ENCODE measurements around the gene MSLN.

Gene MSLN

GRCh38 chr16:722835-723633, 37.5 kb upstream of the MSLN start:
- DNase-seq (ENCODE audit: low spot score) (no peak), FAIRE-seq (no peak)

DNA sequence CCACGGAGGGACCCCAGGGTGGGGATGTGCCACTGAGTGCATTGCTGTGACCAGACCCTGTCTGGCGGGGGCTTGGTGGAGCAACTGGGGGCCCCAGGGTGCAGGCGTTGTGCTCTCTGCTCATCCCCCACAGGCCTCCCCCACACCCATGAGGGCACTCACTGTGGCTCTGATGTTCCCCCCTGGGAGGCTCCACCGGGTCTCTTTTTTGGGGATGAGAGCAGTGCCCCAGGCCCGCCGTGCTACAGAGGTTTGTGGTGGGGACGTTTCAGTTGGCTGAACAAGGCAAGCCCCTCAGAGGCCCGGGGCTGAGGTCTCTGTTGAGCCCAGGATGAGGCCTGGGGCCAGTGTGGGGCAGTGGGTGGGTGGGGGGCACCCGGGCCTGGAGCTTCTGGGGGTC, 36.8 kb upstream of the MSLN start:
- FAIRE-seq, result no peak

DNA sequence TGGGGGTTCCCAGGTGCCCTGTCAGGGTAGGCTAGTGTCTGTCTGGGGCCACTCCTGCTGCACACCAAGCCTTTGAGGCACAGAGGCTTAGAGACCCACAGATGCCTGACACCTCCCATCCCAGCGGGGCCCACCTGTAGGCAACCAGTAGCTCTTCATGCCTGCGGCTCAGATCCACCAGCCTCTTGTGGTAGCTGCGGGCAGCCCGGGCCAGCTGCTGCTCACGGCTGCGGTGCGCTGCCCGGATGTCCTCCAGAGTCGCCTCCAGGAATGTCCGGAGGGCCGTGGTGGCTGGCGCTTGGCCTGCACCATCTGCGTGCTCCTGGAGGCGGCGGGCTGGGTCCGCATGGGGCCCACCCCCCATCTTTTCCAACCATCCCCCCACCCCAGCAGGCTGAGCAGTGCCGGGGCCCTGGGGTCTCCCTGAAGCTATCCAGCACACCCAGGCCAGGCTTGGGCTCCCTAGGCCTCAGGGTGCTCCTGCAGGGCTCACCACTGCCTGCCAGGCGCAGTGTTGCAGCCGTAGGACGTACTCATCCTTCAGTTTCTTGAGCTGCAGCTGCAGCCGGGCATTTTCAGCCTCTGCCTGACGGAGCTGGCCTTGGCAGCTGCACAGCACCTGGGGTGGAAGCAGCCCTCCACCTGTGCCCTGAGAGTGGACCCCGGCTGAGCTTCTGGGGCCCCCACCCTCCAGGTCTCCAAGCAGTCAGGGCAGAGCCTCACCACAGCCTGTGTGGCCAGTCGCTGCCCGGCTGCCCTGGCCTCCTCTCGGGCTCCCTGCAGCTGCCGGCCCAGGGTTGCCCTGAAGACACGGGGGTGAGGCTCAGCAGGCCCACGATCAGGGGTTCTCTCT, 36.1 kb upstream of the MSLN start:
- DNase-seq (ENCODE audit: low spot score) (no peak), FAIRE-seq (no peak)

More for the DNA sequence above, 36.8 kb upstream of the MSLN start:
- no peak for DNase-seq (ENCODE audit: low spot score)

DNA sequence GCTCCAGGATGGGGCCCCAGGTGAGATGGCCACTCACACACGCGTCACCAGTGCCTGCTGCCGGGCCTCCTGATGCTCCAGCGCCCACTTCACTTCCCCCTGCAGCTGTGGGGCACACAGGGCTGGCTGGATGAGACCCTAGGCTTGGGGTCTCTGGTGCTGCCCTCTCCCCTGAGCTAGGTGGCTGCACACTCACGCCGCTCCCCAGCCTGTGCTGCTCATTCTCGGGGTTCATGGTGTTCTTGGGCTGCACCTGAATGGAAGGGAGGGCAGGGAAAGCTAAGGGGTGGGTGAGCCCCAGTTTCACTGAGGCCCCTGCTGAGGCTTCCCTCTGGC, 35.5 kb upstream of the MSLN start:
- no peak for FAIRE-seq
- DNase-seq (ENCODE audit: low spot score), result no peak

GRCh38 chr16:725463-726187, 34.9 kb upstream of the MSLN start:
- no peak for DNase-seq (ENCODE audit: low spot score)
- no peak for FAIRE-seq

DNA sequence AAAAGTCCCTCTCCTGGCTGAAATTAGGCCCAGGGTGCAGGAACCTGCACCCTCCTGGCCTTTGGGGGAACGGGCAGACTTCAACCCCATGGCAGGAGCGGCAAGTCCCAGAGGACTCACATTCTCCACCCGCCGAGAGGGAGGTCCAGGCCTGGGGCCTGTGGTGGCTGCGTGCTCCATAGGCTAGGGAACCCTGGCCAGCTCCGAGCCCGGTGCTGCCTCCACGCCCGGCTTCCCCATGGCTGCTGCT, 34.4 kb upstream of the MSLN start:
- FAIRE-seq, result no peak
- DNase-seq (ENCODE audit: low spot score), result no peak

DNA sequence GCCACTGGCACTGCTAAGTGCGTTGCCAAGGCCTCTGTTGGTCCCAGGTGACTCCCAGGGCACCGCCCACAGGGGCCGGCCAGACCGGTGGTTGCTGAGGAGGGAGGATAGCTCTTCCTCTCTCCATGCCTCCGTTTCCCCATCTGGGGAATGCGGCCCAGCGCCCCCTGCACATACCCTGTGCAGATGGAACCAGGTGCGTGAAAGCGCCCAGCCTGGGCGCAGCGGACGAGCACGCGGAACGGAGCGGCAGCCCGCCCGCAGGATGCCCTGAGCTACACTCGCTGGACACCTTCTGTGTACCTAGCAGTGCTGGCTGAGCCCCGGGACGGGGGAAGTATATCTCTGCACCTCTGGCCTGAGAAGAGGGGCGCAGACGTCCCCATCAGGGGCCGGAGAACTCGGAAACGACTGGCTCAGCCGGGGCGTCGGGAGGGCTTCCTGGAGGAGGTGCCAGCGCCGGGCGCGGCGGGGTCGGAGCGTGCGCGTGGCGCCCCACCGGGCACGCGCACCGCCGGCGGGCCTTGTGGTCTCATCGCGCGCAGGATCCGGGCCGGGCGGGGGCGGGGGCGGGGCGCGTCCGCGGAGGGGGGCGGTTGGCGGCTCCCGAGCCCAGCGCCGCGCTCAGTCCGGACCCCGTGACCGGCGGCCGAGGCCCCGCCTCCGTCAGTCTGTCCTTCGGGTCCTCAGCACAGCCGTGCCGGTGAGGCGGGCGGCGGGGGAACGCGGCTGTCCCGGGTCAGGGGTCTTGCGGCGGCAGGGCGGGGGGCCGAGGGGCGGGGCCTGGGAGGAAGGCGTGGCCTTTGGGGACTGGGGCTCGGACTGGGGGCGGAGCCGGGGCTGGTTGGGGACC, 33.9 kb upstream of the MSLN start, which contains the start of the genes CCDC78 and HAGHL:
Gene CCDC78 (minus strand): TSS at position 6 of the 853 bp plus-strand sequence. CDS start 76 bp downstream, outside the sequence.
Gene HAGHL (plus strand): TSS at position 669 of the 853 bp plus-strand sequence. CDS start 404 bp downstream, outside the sequence.
- peak; percentile 17 for FAIRE-seq
- DNase-seq (ENCODE audit: low spot score), result peak; percentile 78

DNA sequence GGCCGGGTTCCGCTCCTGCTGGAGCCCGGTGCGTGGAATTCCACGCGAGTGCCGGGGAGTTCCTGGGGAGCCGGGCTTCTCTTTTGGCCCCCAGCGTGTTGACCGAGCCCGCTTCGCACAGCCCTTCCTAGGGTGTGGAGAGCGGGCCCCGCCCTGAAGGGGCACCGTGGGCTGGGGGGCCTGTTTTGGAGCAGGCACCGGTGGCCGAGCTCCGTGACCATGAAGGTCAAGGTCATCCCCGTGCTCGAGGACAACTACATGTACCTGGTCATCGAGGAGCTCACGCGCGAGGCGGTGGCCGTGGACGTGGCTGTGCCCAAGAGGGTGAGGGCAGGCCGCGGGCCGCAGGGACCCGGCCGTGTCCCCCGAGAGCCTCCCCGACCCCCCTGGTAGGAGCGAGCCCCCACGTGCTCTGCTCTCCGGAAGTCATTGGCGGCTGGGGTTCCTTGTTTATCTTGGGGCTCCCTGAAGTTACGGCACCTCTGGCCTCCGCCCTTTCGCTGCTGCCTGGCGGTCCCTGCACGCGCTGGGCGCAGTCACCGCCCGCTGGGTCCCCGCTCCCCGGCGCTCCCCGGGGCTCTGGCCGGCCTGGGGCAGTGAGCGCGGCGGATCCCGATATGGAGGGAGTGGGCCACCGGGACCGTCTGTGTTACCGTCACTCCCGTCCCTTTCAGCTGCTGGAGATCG, 33.1 kb upstream of the MSLN start:
- DNase-seq (ENCODE audit: low spot score) (no peak), FAIRE-seq (peak; percentile 5)

DNA sequence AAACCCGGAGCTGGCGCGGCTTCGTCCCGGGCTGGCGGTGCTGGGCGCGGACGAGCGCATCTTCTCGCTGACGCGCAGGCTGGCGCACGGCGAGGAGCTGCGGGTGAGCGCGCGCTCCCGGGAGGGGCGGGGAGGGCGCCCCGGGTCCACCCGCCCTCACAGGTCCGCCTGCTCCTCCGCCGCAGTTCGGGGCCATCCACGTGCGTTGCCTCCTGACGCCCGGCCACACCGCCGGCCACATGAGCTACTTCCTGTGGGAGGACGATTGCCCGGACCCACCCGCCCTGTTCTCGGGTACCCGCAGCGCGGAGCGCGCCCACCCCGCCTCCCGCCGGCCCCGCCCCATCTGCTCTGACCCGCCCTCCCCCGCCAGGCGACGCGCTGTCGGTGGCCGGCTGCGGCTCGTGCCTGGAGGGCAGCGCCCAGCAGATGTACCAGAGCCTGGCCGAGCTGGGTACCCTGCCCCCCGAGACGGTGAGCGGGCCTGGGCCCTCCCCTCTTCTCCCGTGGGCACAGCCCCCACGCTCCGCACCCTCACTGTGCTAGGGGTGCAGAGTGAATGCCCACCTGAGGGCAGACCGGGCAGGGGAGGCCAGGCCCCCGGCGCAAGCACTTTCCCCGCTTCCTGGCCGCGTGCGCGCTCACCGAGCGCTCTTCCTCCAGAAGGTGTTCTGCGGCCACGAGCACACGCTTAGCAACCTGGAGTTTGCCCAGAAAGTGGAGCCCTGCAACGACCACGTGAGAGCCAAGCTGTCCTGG, 32.2 kb upstream of the MSLN start:
- FAIRE-seq (peak; percentile 85), DNase-seq (ENCODE audit: low spot score) (peak; percentile 88)

DNA sequence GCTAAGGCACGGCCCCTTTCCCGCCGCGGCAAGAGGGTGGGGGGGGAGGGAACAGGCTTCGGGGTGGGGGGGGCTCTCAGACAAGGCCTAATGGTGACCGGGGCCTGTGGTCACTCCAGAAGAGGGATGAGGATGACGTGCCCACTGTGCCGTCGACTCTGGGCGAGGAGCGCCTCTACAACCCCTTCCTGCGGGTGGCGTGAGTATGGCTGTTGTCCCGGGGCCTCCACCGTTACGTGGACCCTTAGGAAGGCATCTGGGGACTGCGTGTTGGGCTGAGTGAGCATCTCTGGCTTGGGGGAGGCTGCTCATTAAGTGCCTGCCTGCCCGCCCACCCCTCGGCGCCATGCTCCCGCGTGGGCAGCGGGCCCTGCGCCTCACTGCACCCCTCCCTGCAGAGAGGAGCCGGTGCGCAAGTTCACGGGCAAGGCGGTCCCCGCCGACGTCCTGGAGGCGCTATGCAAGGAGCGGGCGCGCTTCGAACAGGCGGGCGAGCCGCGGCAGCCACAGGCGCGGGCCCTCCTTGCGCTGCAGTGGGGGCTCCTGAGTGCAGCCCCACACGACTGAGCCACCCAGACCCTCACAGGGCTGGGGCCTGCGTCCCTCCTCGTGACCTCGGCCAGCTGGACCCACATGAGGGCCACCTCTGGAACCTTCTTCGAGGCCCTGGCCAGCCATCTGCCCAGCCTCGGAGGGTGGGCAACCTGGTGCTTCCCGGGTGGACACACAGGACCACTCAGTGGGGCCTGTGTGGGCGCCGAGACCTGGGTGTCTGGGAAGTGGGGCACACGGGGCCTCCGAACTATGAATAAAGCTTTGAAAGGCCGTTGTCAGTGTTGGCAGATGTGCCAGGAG, 31.4 kb upstream of the MSLN start:
- no peak for FAIRE-seq

DNA sequence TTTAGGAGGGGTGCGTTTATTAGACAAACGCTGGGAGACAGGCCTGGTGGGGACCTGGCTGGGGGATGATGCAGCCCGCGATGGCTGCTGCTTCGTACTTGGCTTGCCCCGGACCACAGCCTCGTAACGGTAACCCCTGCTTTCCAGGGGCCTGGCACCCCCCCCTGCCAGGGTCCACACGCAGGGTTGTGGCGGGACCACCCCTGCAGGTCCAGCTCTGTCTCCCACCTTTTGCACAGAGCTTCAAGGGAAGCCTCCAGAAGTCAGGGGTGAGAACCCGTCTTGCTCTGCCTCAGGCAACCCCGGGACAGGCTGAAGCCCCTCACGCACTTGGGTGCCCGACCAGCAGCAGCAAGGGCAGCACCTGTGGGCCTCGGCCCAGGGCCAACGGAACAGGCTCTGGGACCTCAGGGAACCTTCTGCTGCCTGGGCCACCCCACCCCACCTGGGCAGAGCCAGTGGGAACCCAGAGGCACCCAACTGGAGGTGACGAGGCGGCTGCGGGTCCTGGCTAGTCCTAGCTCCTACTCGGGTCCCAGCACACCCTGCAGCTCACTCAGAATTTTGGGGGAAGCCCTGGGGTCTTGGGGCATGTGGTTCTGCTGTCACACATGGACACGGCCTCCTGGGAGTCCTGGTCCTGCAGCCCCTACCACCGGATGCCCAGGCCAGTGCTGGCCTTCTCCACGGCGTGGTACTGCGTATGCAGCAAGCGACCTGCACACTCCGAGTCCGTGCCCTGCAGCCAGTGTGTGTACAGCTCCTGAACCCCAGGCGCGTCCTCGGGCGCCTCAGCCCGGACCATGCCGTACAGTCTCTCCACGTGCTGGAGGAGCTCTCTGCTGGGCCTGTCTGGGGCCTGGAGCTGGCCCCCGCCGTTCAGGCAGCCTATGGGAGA, 30.5 kb upstream of the MSLN start:
- DNase-seq (ENCODE audit: low spot score), result no peak
- no peak for FAIRE-seq

More for the DNA sequence above, 31.4 kb upstream of the MSLN start:
- DNase-seq (ENCODE audit: low spot score), result no peak

- no peak for DNase-seq (ENCODE audit: low spot score)
- no peak for FAIRE-seq
These were observed 29.6 kb upstream of the MSLN start for GRCh38 chr16:730666-731509.

DNA sequence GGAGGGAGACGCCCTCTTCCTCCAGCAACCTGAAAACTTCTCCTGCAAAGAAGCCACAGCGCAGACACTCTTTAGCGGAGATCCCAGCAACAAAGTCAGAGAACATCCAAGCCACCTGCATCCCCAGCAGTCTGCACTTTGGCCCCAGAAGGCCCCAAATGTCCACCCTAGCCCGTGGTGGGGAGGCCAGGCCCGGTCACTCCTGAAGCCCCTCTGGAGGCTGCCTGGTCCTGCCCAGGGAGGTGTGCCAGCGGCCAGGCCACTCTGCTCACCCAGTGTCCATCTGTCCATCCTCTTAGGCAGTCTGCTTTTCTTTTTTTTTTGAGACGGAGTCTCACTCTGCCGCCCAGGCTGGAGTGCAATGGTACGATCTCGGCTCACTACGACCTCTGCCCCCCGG, 28.2 kb upstream of the MSLN start:
- DNase-seq (ENCODE audit: low spot score), result no peak
- FAIRE-seq, result no peak

DNA sequence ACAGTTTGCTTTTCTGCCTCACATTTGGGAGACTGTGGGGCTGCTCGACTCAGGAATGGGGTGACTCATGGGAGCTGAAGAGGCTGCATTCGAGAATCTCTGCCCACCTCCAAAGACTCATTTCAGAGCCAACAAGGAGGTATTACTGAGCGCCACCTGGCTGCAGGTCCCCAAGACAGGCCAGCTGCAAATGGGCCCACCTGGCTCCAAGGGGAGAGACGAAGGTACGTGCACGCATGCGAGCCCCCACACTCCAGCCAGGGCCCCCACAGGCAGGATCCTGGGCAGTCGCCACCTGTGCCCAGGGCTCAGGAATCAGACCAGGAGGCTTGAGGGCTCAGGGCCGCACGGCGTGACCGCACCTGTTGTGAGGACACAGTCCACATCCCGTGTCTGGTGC, 27.6 kb upstream of the MSLN start:
- DNase-seq (ENCODE audit: low spot score) (no peak), FAIRE-seq (no peak)

- DNase-seq (ENCODE audit: low spot score) (no peak), FAIRE-seq (no peak)
These were observed 26.9 kb upstream of the MSLN start for GRCh38 chr16:733382-734207.

Measured in urothelium cell line (cell line).